ENCODE results near the gene MIS12.

The MIS12 gene

GRCh38 chr17:5527601-5528250 is 41.4 kb downstream of the MIS12 start:
- in situ Hi-C loops (cut with HindIII; ENCODE audit: low pct_ligation_motif_present, low pct_unique_long_range_greater_than_20kb, low sequenced_read_pairs): no loop called here
- DNase-seq: no peak

- DNase-seq: no peak
- in situ Hi-C loops (cut with HindIII; ENCODE audit: low pct_ligation_motif_present, low pct_unique_long_range_greater_than_20kb, low sequenced_read_pairs): no loop called here
Observed at GRCh38 chr17:5530265-5531084, 44.1 kb downstream of the MIS12 start.

- in situ Hi-C loops (cut with HindIII; ENCODE audit: low pct_ligation_motif_present, low pct_unique_long_range_greater_than_20kb, low sequenced_read_pairs): no loop called here
- no peak for DNase-seq
Observed at GRCh38 chr17:5531085-5531418, 44.7 kb downstream of the MIS12 start.

GRCh38 chr17:5532581-5532980 is 46.2 kb downstream of the MIS12 start:
- in situ Hi-C loops (cut with HindIII; ENCODE audit: low pct_ligation_motif_present, low pct_unique_long_range_greater_than_20kb, low sequenced_read_pairs): no loop called here
- no peak for DNase-seq

GRCh38 chr17:5533486-5534315 is 47.3 kb downstream of the MIS12 start:
- peak; percentile 82 for DNase-seq
- in situ Hi-C loops (cut with HindIII; ENCODE audit: low pct_ligation_motif_present, low pct_unique_long_range_greater_than_20kb, low sequenced_read_pairs): no loop called here

- DNase-seq: no peak
- in situ Hi-C loops (cut with HindIII; ENCODE audit: low pct_ligation_motif_present, low pct_unique_long_range_greater_than_20kb, low sequenced_read_pairs): no loop called here
Observed at GRCh38 chr17:5535436-5535835, 49.1 kb downstream of the MIS12 start.

- DNase-seq: no peak
- in situ Hi-C loops (cut with HindIII; ENCODE audit: low pct_ligation_motif_present, low pct_unique_long_range_greater_than_20kb, low sequenced_read_pairs): no loop called here
Observed at GRCh38 chr17:5536866-5537650, 50.7 kb downstream of the MIS12 start.

GRCh38 chr17:5539286-5539685 is 52.9 kb downstream of the MIS12 start:
- DNase-seq: no peak
- in situ Hi-C loops (cut with HindIII; ENCODE audit: low pct_ligation_motif_present, low pct_unique_long_range_greater_than_20kb, low sequenced_read_pairs): no loop called here

GRCh38 chr17:5540321-5540720 is 54.0 kb downstream of the MIS12 start:
- in situ Hi-C loops (cut with HindIII; ENCODE audit: low pct_ligation_motif_present, low pct_unique_long_range_greater_than_20kb, low sequenced_read_pairs): no loop called here

More at GRCh38 chr17:5540321-5540720, 54.0 kb downstream of the MIS12 start:
- DNase-seq: no peak

All from ACHN (cell line).